A549 (cell line): ENCODE measurements around the gene DENND4B. TPM values are rescaled to one million over a fixed set of nuclear protein-coding genes. Genes with fewer than 3 reads are reported as not detected.

Experiments
- ATOH8 ChIP-seq: fragments of 250-450 bp; sonication (Bioruptor Pico); IDR thresholded peaks from 2 replicates; pipeline ENCODE4 v1.5.0; 2020; ENCODE audit warnings: low read depth, mild to moderate bottlenecking, moderate library complexity
- CHD4 ChIP-seq: fragments of 200-600 bp; sonication (generic); IDR thresholded peaks from 2 replicates; pipeline ENCODE4 v1.6.1; 2016; ENCODE audit warnings: antibody characterized with exemption, mild to moderate bottlenecking, borderline replicate concordance
- CTCF ChIP-seq: fragments of >200 bp; sonication (Bioruptor Twin); formaldehyde crosslinking; IDR thresholded peaks from 3 replicates; pipeline ENCODE4 v1.5.1; 2016
- EHF ChIP-seq: fragments of 250-450 bp; sonication (Bioruptor Pico); IDR thresholded peaks from 2 replicates; pipeline ENCODE4 v1.5.0; 2020; ENCODE audit warnings: mild to moderate bottlenecking
- ELK1 ChIP-seq: fragments of 150-350 bp; IDR thresholded peaks from 2 replicates; pipeline ENCODE4 v1.6.1; 2014; ENCODE audit warnings: low read depth, mild to moderate bottlenecking, low read length
- EP300 ChIP-seq, 2 experiments: fragments of >200 bp; sonication (Bioruptor Twin); formaldehyde crosslinking; IDR thresholded peaks; 2 replicates in 1 of 2; 3 replicates in 1 of 2; pipeline ENCODE4 v1.6.1; 2016 to 2017
- ESRRA ChIP-seq: fragments of 150-350 bp; IDR thresholded peaks from 2 replicates; pipeline ENCODE4 v1.6.1; 2014; ENCODE audit warnings: mild to moderate bottlenecking, low read length, borderline replicate concordance
- FOSL2 ChIP-seq, 2 experiments: fragments of 450-650 bp in 1 of 2; fragments of >200 bp in 1 of 2; sonication (Bioruptor Twin) in 1 of 2; formaldehyde crosslinking; IDR thresholded peaks; 2 replicates each; pipeline versions ENCODE4 v1.5.0 to v1.6.1; 2016 to 2020; ENCODE audit warnings: mild to moderate bottlenecking in 1 of 2, moderate library complexity in 1 of 2
- FOXS1 ChIP-seq: fragments of 250-450 bp; sonication (Bioruptor Pico); IDR thresholded peaks from 2 replicates; pipeline ENCODE4 v1.5.0; 2020; ENCODE audit warnings: mild to moderate bottlenecking, moderate library complexity
- GATA3 ChIP-seq: IDR thresholded peaks from 2 replicates; pipeline ENCODE4 v1.6.1; 2012; ENCODE audit warnings: borderline replicate concordance
- HDAC2 ChIP-seq: fragments of 200-600 bp; sonication (generic); IDR thresholded peaks from 2 replicates; pipeline ENCODE4 v1.6.1; 2016
- HES2 ChIP-seq: fragments of >200 bp; sonication (Bioruptor Twin); formaldehyde crosslinking; IDR thresholded peaks from 2 replicates; pipeline ENCODE4 v1.6.1; 2016
- HEYL ChIP-seq: fragments of 250-450 bp; sonication (Bioruptor Pico); IDR thresholded peaks from 2 replicates; pipeline ENCODE4 v1.8.0; 2021; ENCODE audit warnings: mild to moderate bottlenecking, moderate library complexity
- HOXB5 ChIP-seq: fragments of 250-450 bp; sonication (Bioruptor Pico); IDR thresholded peaks from 2 replicates; pipeline ENCODE4 v1.5.0; 2020; ENCODE audit warnings: mild to moderate bottlenecking, moderate library complexity
- JUNB ChIP-seq: fragments of >200 bp; sonication (Bioruptor Twin); formaldehyde crosslinking; IDR thresholded peaks from 2 replicates; pipeline ENCODE4 v1.6.1; 2016
- KDM1A ChIP-seq: fragments of 200-600 bp; sonication (generic); IDR thresholded peaks from 2 replicates; pipeline ENCODE4 v1.6.1; 2016; ENCODE audit warnings: low read depth, mild to moderate bottlenecking
- KDM5A ChIP-seq: fragments of 200-600 bp; sonication (generic); IDR thresholded peaks from 2 replicates; pipeline ENCODE4 v1.6.1; 2016; ENCODE audit warnings: antibody characterized with exemption, mild to moderate bottlenecking
- MAFK ChIP-seq: fragments of 450-650 bp; IDR thresholded peaks from 2 replicates; pipeline ENCODE4 v1.6.1; 2014; ENCODE audit not compliant: partially characterized antibody
- MAZ ChIP-seq: fragments of 150-350 bp; IDR thresholded peaks from 2 replicates; pipeline ENCODE4 v1.6.1; 2014; ENCODE audit warnings: antibody characterized with exemption, low read depth, low read length, borderline replicate concordance
- MYC ChIP-seq: IDR thresholded peaks from 2 replicates; pipeline ENCODE4 v1.6.1; 2012; ENCODE audit warnings: mild to moderate bottlenecking, inconsistent platforms, low read length, improper control_type of control experiment, borderline replicate concordance
- NFE2L2 ChIP-seq: fragments of 150-350 bp; conservative IDR thresholded peaks from 2 replicates; pipeline ENCODE4 v1.6.1; 2014; ENCODE audit warnings: low read length
- NPAS2 ChIP-seq: fragments of 250-450 bp; sonication (Bioruptor Pico); IDR thresholded peaks from 2 replicates; pipeline ENCODE4 v1.8.0; 2022; ENCODE audit warnings: mild to moderate bottlenecking, moderate library complexity, borderline replicate concordance
- PHF8 ChIP-seq: fragments of 200-600 bp; sonication (generic); IDR thresholded peaks from 2 replicates; pipeline ENCODE4 v1.6.1; 2016; ENCODE audit warnings: low read depth, mild to moderate bottlenecking, antibody characterized with exemption, moderate library complexity, borderline replicate concordance
- POLR2AphosphoS2 ChIP-seq: conservative IDR thresholded peaks from 2 replicates; pipeline ENCODE4 v1.6.1; 2012; ENCODE audit warnings: low read length, improper control_type of control experiment, inconsistent platforms
- RAD21 ChIP-seq, 2 experiments: fragments of >200 bp in 1 of 2; sonication (Bioruptor Twin) in 1 of 2; formaldehyde crosslinking in 1 of 2; IDR thresholded peaks in 1 of 2; conservative IDR thresholded peaks in 1 of 2; 2 replicates in 1 of 2; 3 replicates in 1 of 2; pipeline ENCODE4 v1.6.1; 2012 to 2018; ENCODE audit warnings: inconsistent platforms in 1 of 2
- RARB ChIP-seq: fragments of 250-450 bp; sonication (Bioruptor Pico); IDR thresholded peaks from 2 replicates; pipeline ENCODE4 v1.8.0; 2021; ENCODE audit warnings: mild to moderate bottlenecking, moderate library complexity
- REST ChIP-seq: fragments of 200-600 bp; sonication (generic); IDR thresholded peaks from 2 replicates; pipeline ENCODE4 v1.6.1; 2016; ENCODE audit warnings: antibody characterized with exemption, mild to moderate bottlenecking, moderate library complexity
- SREBF2 ChIP-seq: fragments of 450-650 bp; IDR thresholded peaks from 2 replicates; pipeline ENCODE4 v1.6.1; 2014; ENCODE audit warnings: mild to moderate bottlenecking, moderate library complexity
- TFCP2L1 ChIP-seq: fragments of 250-450 bp; sonication (Bioruptor Pico); IDR thresholded peaks from 2 replicates; pipeline ENCODE4 v1.5.0; 2021; ENCODE audit warnings: mild to moderate bottlenecking
- TP53 ChIP-seq: fragments of 250-450 bp; sonication (Bioruptor Pico); IDR thresholded peaks from 2 replicates; pipeline ENCODE4 v1.5.0; 2021; ENCODE audit warnings: mild to moderate bottlenecking, moderate library complexity
- ZC3H11A ChIP-seq: fragments of 450-650 bp; IDR thresholded peaks from 2 replicates; pipeline ENCODE4 v1.6.1; 2014; ENCODE audit warnings: antibody characterized with exemption, mild to moderate bottlenecking
- ZFP36 ChIP-seq: fragments of 450-650 bp; IDR thresholded peaks from 2 replicates; pipeline ENCODE4 v1.6.1; 2014; ENCODE audit warnings: borderline replicate concordance; ENCODE audit not compliant: partially characterized antibody
- ZNF302 ChIP-seq: fragments of 250-450 bp; sonication (Bioruptor Pico); IDR thresholded peaks from 2 replicates; pipeline ENCODE4 v1.9.0; 2021; ENCODE audit warnings: inconsistent platforms, mild to moderate bottlenecking, moderate library complexity
- polyA plus RNA-seq, 4 experiments: library from polyadenylated mRNA; depleted of rRNA in 3 of 4; stranded (reverse); fragments of >200 nt; fragmentation: RNase III in 1 of 4; extraction: RNeasy Plus Mini Kit Qiagen cat#74134 plus additional on column Dnase treatment in 1 of 4; gene quantifications; 2 replicates in 3 of 4; 3 replicates in 1 of 4; pipeline ENCODE4 v1.2.3, GENCODE V29; 2011 to 2017

DENND4B gene
- polyA plus RNA-seq, 2 of the 4 experiments (the other 2 are of a cell fraction), result 18.7 to 43.3 TPM

GRCh38 chr1:153958111-153958960 is 11.8 kb upstream of the DENND4B start, which contains the start of gene CRTC2 (continued):
- TF ChIP-seq RAD21 (conservative IDR thresholded peaks at IDR 0.05 in 1 of 2, IDR thresholded peaks at IDR 0.05 in 1 of 2) (0 out of 5 replicates have a peak, but pooled peaks of 1 of the 2 experiments have one; percentile 13), KDM1A (no peak), REST (no peak; the same call in 1 of the 2 replicates), ELK1 (no peak), NPAS2 (CRISPR knock-in tag) (no peak), ZFP36 (no peak), EHF (CRISPR knock-in tag) (0 out of 2 replicates have a peak, but pooled peaks have one; percentile 47), CTCF (no peak), TP53 (CRISPR knock-in tag) (no peak), ZC3H11A (no peak), KDM5A (0 out of 2 replicates have a peak, but pooled peaks have one; percentile 23), FOSL2 (IDR thresholded peaks at IDR 0.05) (no peak), FOSL2 (CRISPR knock-in tag; IDR thresholded peaks at IDR 0.05) (no peak), HDAC2 (no peak), FOXS1 (CRISPR knock-in tag) (no peak), RARB (no peak), HEYL (CRISPR knock-in tag) (no peak), GATA3 (peak; percentile 29; the same call in 1 of the 2 replicates), ATOH8 (CRISPR knock-in tag) (no peak; the same call in 1 of the 2 replicates), TFCP2L1 (CRISPR knock-in tag) (peak; percentile 82; the same call in 1 of the 2 replicates), EP300 (IDR thresholded peaks at IDR 0.05) (no peak), MAZ (no peak), PHF8 (peak; percentile 77), POLR2AphosphoS2 (no peak; the same call in 1 of the 2 replicates), NFE2L2 (no peak), ZNF302 (CRISPR knock-in tag) (no peak), SREBF2 (no peak), CHD4 (no peak), HES2 (no peak), ESRRA (no peak), HOXB5 (CRISPR knock-in tag) (0 out of 2 replicates have a peak, but pooled peaks have one; percentile 37), MAFK (no peak), JUNB (no peak), MYC (0 out of 2 replicates have a peak, but pooled peaks have one; percentile 35)
